Fibroblast of lung (primary cell): Measurements from ENCODE around the gene CARMIL1. TPM values are rescaled to one million over a fixed set of nuclear protein-coding genes. Genes with fewer than 3 reads are reported as not detected.
"Not testable (repeated sequence)": the region's sequence is repeated elsewhere in the genome, so short reads cannot be mapped to it uniquely, and the experiment has no call there.

ENCODE experiments used
- DNase-seq, 2 donors: peaks; one replicate each; pipeline versions ENCODE4 v3.0.0 to v3.0.0-alpha.2; 2010; ENCODE audit warnings: low read depth in 2 of 2
- H2AFZ ChIP-seq: 2 replicates; pipeline ENCODE4 v1.5.1; 2012; ENCODE audit warnings: low read length, control low read depth, inconsistent platforms
- H3K27ac ChIP-seq: 2 replicates; pipeline ENCODE4 v1.5.1; 2011; ENCODE audit warnings: low read length, control low read depth; ENCODE audit not compliant: insufficient read depth
- H3K27me3 ChIP-seq: 2 replicates; pipeline ENCODE4 v1.5.1; 2011; ENCODE audit warnings: mild to moderate bottlenecking, low read length; ENCODE audit not compliant: control insufficient read depth, insufficient read depth
- H3K36me3 ChIP-seq: 2 replicates; pipeline ENCODE4 v1.5.1; 2011; ENCODE audit warnings: low read length; ENCODE audit not compliant: control insufficient read depth, insufficient read depth
- H3K4me1 ChIP-seq: 2 replicates; pipeline ENCODE4 v1.5.1; 2011; ENCODE audit warnings: low read length; ENCODE audit not compliant: control insufficient read depth, insufficient read depth; ENCODE audit errors: extremely low read depth
- H3K4me2 ChIP-seq: 2 replicates; pipeline ENCODE4 v1.5.1; 2011; ENCODE audit warnings: low read length, control low read depth; ENCODE audit not compliant: insufficient read depth; ENCODE audit errors: extremely low read depth
- H3K4me3 ChIP-seq, 4 experiments: fragments of 200-600 bp in 1 of 4; sonication (generic) in 1 of 4; replicated peaks in 1 of 4; 2 replicates each; pipeline ENCODE4 v1.5.1; 2011 to 2016; ENCODE audit warnings: low read length in 4 of 4, low read depth in 3 of 4, mild to moderate bottlenecking in 3 of 4, control low read depth in 2 of 4, inconsistent platforms in 1 of 4, mixed read lengths in 1 of 4; ENCODE audit not compliant: insufficient read depth in 1 of 4; ENCODE audit errors: control extremely low read depth in 1 of 4
- H3K79me2 ChIP-seq: 2 replicates; pipeline ENCODE4 v1.5.1; 2012; ENCODE audit warnings: mild to moderate bottlenecking, low read length, inconsistent platforms; ENCODE audit not compliant: control insufficient read depth, insufficient read depth
- H3K9ac ChIP-seq: 2 replicates; pipeline ENCODE4 v1.5.1; 2011; ENCODE audit warnings: mild to moderate bottlenecking, low read length, control low read depth; ENCODE audit not compliant: insufficient read depth
- H3K9me3 ChIP-seq: 2 replicates; pipeline ENCODE4 v1.5.1; 2012; ENCODE audit warnings: low read depth, low read length; ENCODE audit not compliant: control insufficient read depth, insufficient read depth
- H4K20me1 ChIP-seq: 2 replicates; pipeline ENCODE4 v1.5.1; 2011; ENCODE audit warnings: low read length; ENCODE audit not compliant: control insufficient read depth, insufficient read depth; ENCODE audit errors: extremely low read depth
- EZH2 ChIP-seq: IDR thresholded peaks from 2 replicates; pipeline ENCODE4 v1.5.1; 2012; ENCODE audit warnings: low read length, control low read depth, mild to moderate bottlenecking; ENCODE audit errors: missing control alignments
- polyA plus RNA-seq, 2 donors: library from polyadenylated mRNA; depleted of rRNA in 1 of 2; stranded (reverse) in 1 of 2; unstranded in 1 of 2; fragments of >200 nt; gene quantifications; 2 replicates each; pipeline ENCODE4 v1.2.1, GENCODE V29; 2011 to 2012; ENCODE audit warnings: missing spikeins in 1 of 2
- total RNA-seq: library from RNA; depleted of rRNA; stranded (reverse); fragments of >200 nt; gene quantifications from 2 replicates; pipeline ENCODE4 v1.2.1, GENCODE V29; 2014
- TF ChIP-seq, protein P1 (sequence below), 2 donors: IDR thresholded peaks in 1 of 2; conservative IDR thresholded peaks in 1 of 2; 1 replicate in 1 of 2; 2 replicates in 1 of 2; pipeline ENCODE4 v1.5.1; 2011 to 2012; ENCODE audit warnings: low read length in 2 of 2, control low read depth in 1 of 2, inconsistent platforms in 1 of 2, low read depth in 1 of 2, mild to moderate bottlenecking in 1 of 2

CARMIL1 gene
- total and polyA plus RNA-seq, 2 donors (not counting 1 experiment from before 2014, with no cell fraction given) = 10.2 to 12.5 TPM

DNA sequence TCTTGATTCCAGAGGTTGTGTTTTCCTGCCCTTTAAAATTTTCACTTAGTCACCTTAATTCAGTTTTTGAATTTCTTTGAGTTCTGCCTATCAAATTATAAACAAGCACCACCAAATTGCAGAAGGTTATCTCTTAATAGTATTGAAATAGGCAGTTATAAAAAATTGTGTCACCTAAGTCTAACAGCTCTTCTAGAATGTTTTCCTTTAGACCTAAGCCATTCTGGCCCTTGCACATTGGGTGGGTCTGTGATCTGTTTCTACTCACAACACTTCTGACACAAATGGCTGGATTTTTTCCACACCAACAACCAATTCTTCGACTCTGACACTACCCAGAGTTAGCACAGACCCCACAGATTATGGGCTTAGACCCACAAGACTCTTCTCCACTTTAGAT lies 101.9 kb downstream of the CARMIL1 start:
- Histone ChIP-seq H3K4me3 (no peak overlapping the region), H3K4me1 (no peaks in the 10 kb centered on the region), H2AFZ (no peak overlapping the region), H3K79me2 (peaks cover 1% of the 10 kb centered on the region), H3K9ac (no peak overlapping the region), H3K9me3 (no peaks in the 10 kb centered on the region), H3K36me3 (no peaks in the 10 kb centered on the region), H3K27ac (no peak overlapping the region), H3K27me3 (no peaks in the 10 kb centered on the region), H4K20me1 (no peaks in the 10 kb centered on the region), H3K4me2 (no peak overlapping the region)
- DNase-seq = no peak
- no peak for TF ChIP-seq EZH2
- TF ChIP-seq, protein P1, sequence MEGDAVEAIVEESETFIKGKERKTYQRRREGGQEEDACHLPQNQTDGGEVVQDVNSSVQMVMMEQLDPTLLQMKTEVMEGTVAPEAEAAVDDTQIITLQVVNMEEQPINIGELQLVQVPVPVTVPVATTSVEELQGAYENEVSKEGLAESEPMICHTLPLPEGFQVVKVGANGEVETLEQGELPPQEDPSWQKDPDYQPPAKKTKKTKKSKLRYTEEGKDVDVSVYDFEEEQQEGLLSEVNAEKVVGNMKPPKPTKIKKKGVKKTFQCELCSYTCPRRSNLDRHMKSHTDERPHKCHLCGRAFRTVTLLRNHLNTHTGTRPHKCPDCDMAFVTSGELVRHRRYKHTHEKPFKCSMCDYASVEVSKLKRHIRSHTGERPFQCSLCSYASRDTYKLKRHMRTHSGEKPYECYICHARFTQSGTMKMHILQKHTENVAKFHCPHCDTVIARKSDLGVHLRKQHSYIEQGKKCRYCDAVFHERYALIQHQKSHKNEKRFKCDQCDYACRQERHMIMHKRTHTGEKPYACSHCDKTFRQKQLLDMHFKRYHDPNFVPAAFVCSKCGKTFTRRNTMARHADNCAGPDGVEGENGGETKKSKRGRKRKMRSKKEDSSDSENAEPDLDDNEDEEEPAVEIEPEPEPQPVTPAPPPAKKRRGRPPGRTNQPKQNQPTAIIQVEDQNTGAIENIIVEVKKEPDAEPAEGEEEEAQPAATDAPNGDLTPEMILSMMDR (conservative IDR thresholded peaks at IDR 0.05 in 1 of 2, IDR thresholded peaks at IDR 0.05 in 1 of 2; ENCODE audit: low read depth in 1 of 2, low read length in 2 of 2) = no peak

- H4K20me1 ChIP-seq = not testable (repeated sequence)
Observed at GRCh38 chr6:25382476-25382875, 103.3 kb downstream of the CARMIL1 start.

GRCh38 chr6:25384234-25384633 lies 105.1 kb downstream of the CARMIL1 start:
- Histone ChIP-seq H3K9ac (no peak overlapping the region), H3K36me3 (no peaks in the 10 kb centered on the region), H3K4me1 (no peaks in the 10 kb centered on the region), H3K79me2 (no peaks in the 10 kb centered on the region), H2AFZ (no peak overlapping the region), H3K4me2 (no peak overlapping the region), H3K27me3 (no peaks in the 10 kb centered on the region), H3K9me3 (no peaks in the 10 kb centered on the region), H3K27ac (no peak overlapping the region), H4K20me1 (no peaks in the 10 kb centered on the region), H3K4me3 (no peak overlapping the region)
- DNase-seq = no peak
- TF ChIP-seq, protein P1 (conservative IDR thresholded peaks at IDR 0.05 in 1 of 2, IDR thresholded peaks at IDR 0.05 in 1 of 2; ENCODE audit: low read depth in 1 of 2, low read length in 2 of 2) = no peak
- no peak for TF ChIP-seq EZH2

More at GRCh38 chr6:25382476-25382875, 103.3 kb downstream of the CARMIL1 start:
- not testable (repeated sequence) for H3K79me2 ChIP-seq, H3K4me1 ChIP-seq, H3K9ac ChIP-seq, H3K27me3 ChIP-seq, H3K27ac ChIP-seq, H3K36me3 ChIP-seq, H3K4me3 ChIP-seq, H2AFZ ChIP-seq, H3K4me2 ChIP-seq, H3K9me3 ChIP-seq, DNase-seq
